HL-60 (cell line): ENCODE data around the gene PSMB10.

Source experiments
- CTCF ChIP-seq: IDR thresholded peaks from one replicate; pipeline ENCODE4 v1.5.1; 2011; ENCODE audit warnings: low read length, control low read depth, inconsistent platforms; ENCODE audit not compliant: insufficient read depth
- GABPA ChIP-seq: IDR thresholded peaks from 2 replicates; pipeline ENCODE4 v1.6.1; 2012; ENCODE audit warnings: low read depth
- POLR2AphosphoS5 ChIP-seq: IDR thresholded peaks from 2 replicates; pipeline ENCODE4 v1.6.1; 2012; ENCODE audit warnings: low read depth
- REST ChIP-seq: IDR thresholded peaks from 2 replicates; pipeline ENCODE4 v1.6.1; 2012; ENCODE audit warnings: low read depth; ENCODE audit not compliant: insufficient replicate concordance

- TF ChIP-seq CTCF: no peak
- no peak for TF ChIP-seq POLR2AphosphoS5
- no peak for TF ChIP-seq REST
- no peak for TF ChIP-seq GABPA
Observed at GRCh38 chr16:67944690-67945391, 8.2 kb upstream of the PSMB10 start.
